GM23338 (cell line): ENCODE results near the gene KSR2. TPM values are rescaled to one million over a fixed set of nuclear protein-coding genes. Genes with fewer than 3 reads are reported as not detected.

ENCODE experiments used
- ATAC-seq: fragments of 200-7000 bp; cut with Tn5 transposase; 3 replicates; pipeline ENCODE4 v1.9.1; 2020
- DNase-seq: peaks from one replicate; pipeline ENCODE4 v3.0.0-alpha.2; 2015; ENCODE audit warnings: low spot score
- H2AFZ ChIP-seq: fragments of 200-600 bp; sonication (generic); 2 replicates; pipeline ENCODE4 v1.8.0; 2016; ENCODE audit warnings: antibody characterized with exemption, mild to moderate bottlenecking, moderate library complexity
- H3F3A ChIP-seq: fragments of 200-600 bp; sonication (generic); replicated peaks from 2 replicates; pipeline ENCODE4 v1.8.0; 2017; ENCODE audit warnings: antibody characterized with exemption, mixed run types, low read depth
- H3K27ac ChIP-seq: fragments of 200-600 bp; sonication (generic); 2 replicates; pipeline ENCODE4 v1.6.1; 2016; ENCODE audit warnings: low read depth
- H3K27me3 ChIP-seq: fragments of 200-600 bp; sonication (generic); 2 replicates; pipeline ENCODE4 v1.8.0; 2016; ENCODE audit warnings: mild to moderate bottlenecking, mixed run types, moderate library complexity; ENCODE audit not compliant: insufficient read depth
- H3K36me3 ChIP-seq: fragments of 200-600 bp; sonication (generic); 2 replicates; pipeline ENCODE4 v1.8.0; 2016; ENCODE audit warnings: mild to moderate bottlenecking; ENCODE audit not compliant: insufficient read depth
- H3K4me1 ChIP-seq: fragments of 200-600 bp; sonication (generic); 2 replicates; pipeline ENCODE4 v1.8.0; 2016; ENCODE audit warnings: mild to moderate bottlenecking, moderate library complexity; ENCODE audit not compliant: insufficient read depth
- H3K4me2 ChIP-seq: fragments of 200-600 bp; sonication (generic); 2 replicates; pipeline ENCODE4 v1.7.1; 2017; ENCODE audit warnings: mixed run types
- H3K4me3 ChIP-seq: fragments of 200-600 bp; sonication (generic); 2 replicates; pipeline ENCODE4 v1.6.1; 2016; ENCODE audit warnings: mixed run types
- H3K79me2 ChIP-seq: fragments of 200-600 bp; sonication (generic); replicated peaks from 2 replicates; pipeline ENCODE4 v1.8.0; 2017; ENCODE audit warnings: mild to moderate bottlenecking; ENCODE audit not compliant: insufficient read depth
- H3K9me2 ChIP-seq: fragments of 200-600 bp; sonication (generic); 2 replicates; pipeline ENCODE4 v1.8.0; 2017; ENCODE audit not compliant: insufficient read depth
- H4K20me1 ChIP-seq: fragments of 200-600 bp; sonication (generic); replicated peaks from 2 replicates; pipeline ENCODE4 v1.8.0; 2017; ENCODE audit warnings: mild to moderate bottlenecking; ENCODE audit not compliant: insufficient read depth
- H3K27ac Mint-ChIP-seq: 2 replicates; pipeline ENCODE4 v1.8.0; 2020; ENCODE audit warnings: inconsistent platforms, mild to moderate bottlenecking, moderate library complexity, mixed read lengths
- H3K27me3 Mint-ChIP-seq: 3 replicates; pipeline ENCODE4 v1.8.0; 2022; ENCODE audit warnings: low read depth, mild to moderate bottlenecking, moderate library complexity, mixed read lengths, inconsistent platforms; ENCODE audit not compliant: insufficient read depth, poor library complexity
- H3K36me3 Mint-ChIP-seq: 3 replicates; pipeline ENCODE4 v1.8.0; 2021; ENCODE audit warnings: low read depth, mild to moderate bottlenecking, inconsistent platforms, moderate library complexity, mixed read lengths
- H3K4me1 Mint-ChIP-seq: 3 replicates; pipeline ENCODE4 v1.8.0; 2020; ENCODE audit warnings: mild to moderate bottlenecking, inconsistent platforms, mixed read lengths
- H3K4me3 Mint-ChIP-seq: 3 replicates; pipeline ENCODE4 v1.8.0; 2021; ENCODE audit warnings: moderate library complexity, mild to moderate bottlenecking, inconsistent platforms, mixed read lengths
- H3K9me3 Mint-ChIP-seq: 3 replicates; pipeline ENCODE4 v1.8.0; 2020; ENCODE audit warnings: moderate library complexity, mild to moderate bottlenecking, inconsistent platforms, mixed read lengths
- EZH2 ChIP-seq: fragments of 200-600 bp; sonication (generic); IDR thresholded peaks from one replicate; pipeline ENCODE4 v1.8.0; 2017; ENCODE audit warnings: antibody characterized with exemption, mild to moderate bottlenecking, low read depth; ENCODE audit not compliant: unreplicated experiment
- EZH2phosphoT487 ChIP-seq: fragments of 200-600 bp; sonication (generic); IDR thresholded peaks from one replicate; pipeline ENCODE4 v1.8.1; 2018; ENCODE audit warnings: antibody characterized with exemption; ENCODE audit not compliant: unreplicated experiment
- JUNB ChIP-seq: IDR thresholded peaks from one replicate; pipeline ENCODE4 v1.6.1; 2016; ENCODE audit warnings: antibody characterized with exemption; ENCODE audit not compliant: unreplicated experiment
- NANOG ChIP-seq: IDR thresholded peaks from 2 replicates; pipeline ENCODE4 v1.6.1; 2016; ENCODE audit warnings: antibody characterized with exemption, borderline replicate concordance
- STAT1 ChIP-seq: IDR thresholded peaks from one replicate; pipeline ENCODE4 v1.6.1; 2016; ENCODE audit warnings: antibody characterized with exemption; ENCODE audit not compliant: unreplicated experiment
- ZNF331 ChIP-seq: fragments of 250-450 bp; sonication (Bioruptor Pico); IDR thresholded peaks from 2 replicates; pipeline ENCODE4 v1.5.0; 2020; ENCODE audit warnings: low read depth, mild to moderate bottlenecking, moderate library complexity
- polyA plus RNA-seq: library from polyadenylated mRNA; unstranded; fragments of >200 nt; fragmentation: Nextera tagmentation; extraction: Ambion mirVana; gene quantifications from 2 replicates; pipeline ENCODE4 v1.2.1, GENCODE V29; 2016
- total RNA-seq: library from RNA; depleted of rRNA; stranded (reverse); fragments of >200 nt; shearing (Covaris generic); gene quantifications from 2 replicates; pipeline ENCODE4 v1.2.3, GENCODE V29; 2014
- TF ChIP-seq, protein P1 (sequence below), 2 experiments: fragments of 200-600 bp in 1 of 2; sonication (generic) in 1 of 2; conservative IDR thresholded peaks; 2 replicates each; pipeline versions ENCODE4 v1.5.1 to v1.6.1; 2016 to 2017; ENCODE audit warnings: antibody characterized with exemption in 2 of 2, low read depth in 2 of 2, mild to moderate bottlenecking in 2 of 2, moderate library complexity in 1 of 2
- TF ChIP-seq, protein P2 (sequence below): IDR thresholded peaks from one replicate; pipeline ENCODE4 v1.6.1; 2018; ENCODE audit warnings: antibody characterized with exemption; ENCODE audit not compliant: unreplicated experiment
- TF ChIP-seq, protein P3 (sequence below): fragments of 250-450 bp; sonication (Bioruptor Pico); IDR thresholded peaks from 2 replicates; pipeline ENCODE4 v1.5.0; 2020; ENCODE audit warnings: mild to moderate bottlenecking, moderate library complexity

The KSR2 gene
- total and polyA plus RNA-seq, 2 experiments from 2014 or later: 1.1 to 2.7 TPM

DNA sequence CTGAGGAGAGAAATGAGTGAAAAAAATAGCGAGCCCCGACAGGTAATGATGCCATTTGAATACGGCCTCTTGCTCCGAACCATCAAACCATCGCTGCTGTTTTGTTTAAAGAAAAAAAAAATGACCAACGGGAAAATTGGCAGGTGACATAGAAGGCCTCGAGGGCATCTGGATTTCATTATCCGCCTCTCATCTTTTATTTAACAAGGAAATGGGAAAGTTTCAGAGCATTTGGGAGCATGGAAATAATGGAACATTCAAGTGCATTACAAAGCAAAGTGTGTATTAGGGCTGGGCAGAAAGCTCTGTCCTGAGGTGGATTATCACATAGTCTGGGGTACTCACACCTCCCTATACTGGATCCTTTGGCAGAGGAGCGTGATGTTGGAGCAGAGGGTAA, 258.7 kb downstream of the KSR2 start (continued):
- TF ChIP-seq, protein P1, sequence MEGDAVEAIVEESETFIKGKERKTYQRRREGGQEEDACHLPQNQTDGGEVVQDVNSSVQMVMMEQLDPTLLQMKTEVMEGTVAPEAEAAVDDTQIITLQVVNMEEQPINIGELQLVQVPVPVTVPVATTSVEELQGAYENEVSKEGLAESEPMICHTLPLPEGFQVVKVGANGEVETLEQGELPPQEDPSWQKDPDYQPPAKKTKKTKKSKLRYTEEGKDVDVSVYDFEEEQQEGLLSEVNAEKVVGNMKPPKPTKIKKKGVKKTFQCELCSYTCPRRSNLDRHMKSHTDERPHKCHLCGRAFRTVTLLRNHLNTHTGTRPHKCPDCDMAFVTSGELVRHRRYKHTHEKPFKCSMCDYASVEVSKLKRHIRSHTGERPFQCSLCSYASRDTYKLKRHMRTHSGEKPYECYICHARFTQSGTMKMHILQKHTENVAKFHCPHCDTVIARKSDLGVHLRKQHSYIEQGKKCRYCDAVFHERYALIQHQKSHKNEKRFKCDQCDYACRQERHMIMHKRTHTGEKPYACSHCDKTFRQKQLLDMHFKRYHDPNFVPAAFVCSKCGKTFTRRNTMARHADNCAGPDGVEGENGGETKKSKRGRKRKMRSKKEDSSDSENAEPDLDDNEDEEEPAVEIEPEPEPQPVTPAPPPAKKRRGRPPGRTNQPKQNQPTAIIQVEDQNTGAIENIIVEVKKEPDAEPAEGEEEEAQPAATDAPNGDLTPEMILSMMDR (conservative IDR thresholded peaks at IDR 0.05; ENCODE audit: low read depth in 2 of 2): no peak
- TF ChIP-seq ZNF331 (CRISPR knock-in tag): no peak
- no peak for TF ChIP-seq NANOG
- TF ChIP-seq EZH2: no peak
- TF ChIP-seq, protein P2, sequence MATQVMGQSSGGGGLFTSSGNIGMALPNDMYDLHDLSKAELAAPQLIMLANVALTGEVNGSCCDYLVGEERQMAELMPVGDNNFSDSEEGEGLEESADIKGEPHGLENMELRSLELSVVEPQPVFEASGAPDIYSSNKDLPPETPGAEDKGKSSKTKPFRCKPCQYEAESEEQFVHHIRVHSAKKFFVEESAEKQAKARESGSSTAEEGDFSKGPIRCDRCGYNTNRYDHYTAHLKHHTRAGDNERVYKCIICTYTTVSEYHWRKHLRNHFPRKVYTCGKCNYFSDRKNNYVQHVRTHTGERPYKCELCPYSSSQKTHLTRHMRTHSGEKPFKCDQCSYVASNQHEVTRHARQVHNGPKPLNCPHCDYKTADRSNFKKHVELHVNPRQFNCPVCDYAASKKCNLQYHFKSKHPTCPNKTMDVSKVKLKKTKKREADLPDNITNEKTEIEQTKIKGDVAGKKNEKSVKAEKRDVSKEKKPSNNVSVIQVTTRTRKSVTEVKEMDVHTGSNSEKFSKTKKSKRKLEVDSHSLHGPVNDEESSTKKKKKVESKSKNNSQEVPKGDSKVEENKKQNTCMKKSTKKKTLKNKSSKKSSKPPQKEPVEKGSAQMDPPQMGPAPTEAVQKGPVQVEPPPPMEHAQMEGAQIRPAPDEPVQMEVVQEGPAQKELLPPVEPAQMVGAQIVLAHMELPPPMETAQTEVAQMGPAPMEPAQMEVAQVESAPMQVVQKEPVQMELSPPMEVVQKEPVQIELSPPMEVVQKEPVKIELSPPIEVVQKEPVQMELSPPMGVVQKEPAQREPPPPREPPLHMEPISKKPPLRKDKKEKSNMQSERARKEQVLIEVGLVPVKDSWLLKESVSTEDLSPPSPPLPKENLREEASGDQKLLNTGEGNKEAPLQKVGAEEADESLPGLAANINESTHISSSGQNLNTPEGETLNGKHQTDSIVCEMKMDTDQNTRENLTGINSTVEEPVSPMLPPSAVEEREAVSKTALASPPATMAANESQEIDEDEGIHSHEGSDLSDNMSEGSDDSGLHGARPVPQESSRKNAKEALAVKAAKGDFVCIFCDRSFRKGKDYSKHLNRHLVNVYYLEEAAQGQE: no peak
- no peak for TF ChIP-seq JUNB

DNA sequence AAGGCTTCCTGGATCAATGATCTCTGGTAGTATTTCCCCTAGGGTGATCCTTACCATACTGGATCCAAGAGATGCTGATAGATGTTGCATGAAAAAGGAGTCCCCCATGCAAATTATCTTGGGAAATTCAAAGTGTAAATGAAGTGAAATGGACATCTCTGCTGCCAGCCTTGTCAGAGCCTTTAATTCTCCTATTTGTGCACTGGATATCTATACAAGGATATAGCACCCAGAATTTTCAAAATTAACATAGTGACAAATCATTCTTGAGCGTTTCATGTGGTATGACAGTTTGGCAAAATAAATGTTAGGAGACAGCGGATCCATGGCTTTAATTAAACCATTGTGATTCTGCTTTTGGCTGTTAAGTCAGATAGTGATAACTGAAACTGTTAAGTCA, 260.9 kb downstream of the KSR2 start:
- no peak overlapping the region for H3K4me2 ChIP-seq
- Mint-ChIP-seq H3K4me1 (peaks cover 19% of the 10 kb centered on the region), H3K4me3 (no peak overlapping the region), H3K9me3 (no peaks in the 10 kb centered on the region), H3K36me3 (no peaks in the 10 kb centered on the region), H3K27ac (no peak overlapping the region), H3K27me3 (peaks cover 4% of the 10 kb centered on the region)
- no peak overlapping the region for H2AFZ ChIP-seq
- H3K27ac ChIP-seq: no peak overlapping the region
- peaks cover 16% of the 10 kb centered on the region; the same call in 1 of the 2 replicates for H3K4me1 ChIP-seq
- no peaks in the 10 kb centered on the region for H3K79me2 ChIP-seq
- no peak for DNase-seq
- no peaks in the 10 kb centered on the region for H3K9me2 ChIP-seq
- H3K27me3 ChIP-seq: no peaks in the 10 kb centered on the region
- no peak overlapping the region for H3K4me3 ChIP-seq
- H3K36me3 ChIP-seq: no peaks in the 10 kb centered on the region
- no peaks in the 10 kb centered on the region for H4K20me1 ChIP-seq
- TF ChIP-seq EZH2phosphoT487: no peak
- no peak for TF ChIP-seq STAT1
- no peaks in the 10 kb centered on the region for H3F3A ChIP-seq
- ATAC-seq: no peak

DNA sequence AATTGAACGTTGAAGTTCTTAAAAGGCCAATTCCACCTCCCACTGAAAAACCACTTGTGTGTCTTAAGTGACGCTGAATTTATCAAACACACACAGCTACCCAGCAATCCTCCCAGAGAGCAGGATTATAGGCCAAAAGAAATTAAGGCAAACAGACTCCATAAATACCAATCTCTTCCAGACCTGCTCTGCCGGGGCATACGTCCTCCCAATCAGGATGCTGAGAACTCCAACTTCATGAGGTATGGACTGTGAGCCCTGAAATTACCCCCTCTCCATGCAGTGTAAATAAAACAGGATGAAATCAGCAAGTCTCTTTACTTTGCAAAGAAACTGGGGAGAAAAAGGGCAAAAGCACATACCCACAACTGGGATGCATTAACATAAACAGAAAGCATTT, 265.2 kb downstream of the KSR2 start:
- Histone ChIP-seq H3K9me2 (no peaks in the 10 kb centered on the region), H3K79me2 (no peaks in the 10 kb centered on the region), H3K27me3 (no peaks in the 10 kb centered on the region), H3F3A (no peaks in the 10 kb centered on the region), H2AFZ (no peak overlapping the region; the same call in 1 of the 2 replicates), H3K36me3 (no peaks in the 10 kb centered on the region), H3K4me1 (peaks cover 16% of the 10 kb centered on the region; the same call in 1 of the 2 replicates), H4K20me1 (no peaks in the 10 kb centered on the region), H3K4me3 (no peak overlapping the region), H3K27ac (no peak overlapping the region; the same call in 1 of the 2 replicates), H3K4me2 (peak overlapping the region; percentile 57)
- H3K27me3 Mint-ChIP-seq: peaks cover 5% of the 10 kb centered on the region
- peak overlapping the region; percentile 3; the same call in 1 of the 2 replicates for H3K27ac Mint-ChIP-seq
- H3K9me3 Mint-ChIP-seq: no peaks in the 10 kb centered on the region
- H3K36me3 Mint-ChIP-seq: no peaks in the 10 kb centered on the region; the same call in 2 of the 3 replicates
- no peak overlapping the region for H3K4me3 Mint-ChIP-seq
- DNase-seq: no peak
- ATAC-seq: peak; percentile 61
- peaks cover 22% of the 10 kb centered on the region for H3K4me1 Mint-ChIP-seq
- TF ChIP-seq, protein P3, sequence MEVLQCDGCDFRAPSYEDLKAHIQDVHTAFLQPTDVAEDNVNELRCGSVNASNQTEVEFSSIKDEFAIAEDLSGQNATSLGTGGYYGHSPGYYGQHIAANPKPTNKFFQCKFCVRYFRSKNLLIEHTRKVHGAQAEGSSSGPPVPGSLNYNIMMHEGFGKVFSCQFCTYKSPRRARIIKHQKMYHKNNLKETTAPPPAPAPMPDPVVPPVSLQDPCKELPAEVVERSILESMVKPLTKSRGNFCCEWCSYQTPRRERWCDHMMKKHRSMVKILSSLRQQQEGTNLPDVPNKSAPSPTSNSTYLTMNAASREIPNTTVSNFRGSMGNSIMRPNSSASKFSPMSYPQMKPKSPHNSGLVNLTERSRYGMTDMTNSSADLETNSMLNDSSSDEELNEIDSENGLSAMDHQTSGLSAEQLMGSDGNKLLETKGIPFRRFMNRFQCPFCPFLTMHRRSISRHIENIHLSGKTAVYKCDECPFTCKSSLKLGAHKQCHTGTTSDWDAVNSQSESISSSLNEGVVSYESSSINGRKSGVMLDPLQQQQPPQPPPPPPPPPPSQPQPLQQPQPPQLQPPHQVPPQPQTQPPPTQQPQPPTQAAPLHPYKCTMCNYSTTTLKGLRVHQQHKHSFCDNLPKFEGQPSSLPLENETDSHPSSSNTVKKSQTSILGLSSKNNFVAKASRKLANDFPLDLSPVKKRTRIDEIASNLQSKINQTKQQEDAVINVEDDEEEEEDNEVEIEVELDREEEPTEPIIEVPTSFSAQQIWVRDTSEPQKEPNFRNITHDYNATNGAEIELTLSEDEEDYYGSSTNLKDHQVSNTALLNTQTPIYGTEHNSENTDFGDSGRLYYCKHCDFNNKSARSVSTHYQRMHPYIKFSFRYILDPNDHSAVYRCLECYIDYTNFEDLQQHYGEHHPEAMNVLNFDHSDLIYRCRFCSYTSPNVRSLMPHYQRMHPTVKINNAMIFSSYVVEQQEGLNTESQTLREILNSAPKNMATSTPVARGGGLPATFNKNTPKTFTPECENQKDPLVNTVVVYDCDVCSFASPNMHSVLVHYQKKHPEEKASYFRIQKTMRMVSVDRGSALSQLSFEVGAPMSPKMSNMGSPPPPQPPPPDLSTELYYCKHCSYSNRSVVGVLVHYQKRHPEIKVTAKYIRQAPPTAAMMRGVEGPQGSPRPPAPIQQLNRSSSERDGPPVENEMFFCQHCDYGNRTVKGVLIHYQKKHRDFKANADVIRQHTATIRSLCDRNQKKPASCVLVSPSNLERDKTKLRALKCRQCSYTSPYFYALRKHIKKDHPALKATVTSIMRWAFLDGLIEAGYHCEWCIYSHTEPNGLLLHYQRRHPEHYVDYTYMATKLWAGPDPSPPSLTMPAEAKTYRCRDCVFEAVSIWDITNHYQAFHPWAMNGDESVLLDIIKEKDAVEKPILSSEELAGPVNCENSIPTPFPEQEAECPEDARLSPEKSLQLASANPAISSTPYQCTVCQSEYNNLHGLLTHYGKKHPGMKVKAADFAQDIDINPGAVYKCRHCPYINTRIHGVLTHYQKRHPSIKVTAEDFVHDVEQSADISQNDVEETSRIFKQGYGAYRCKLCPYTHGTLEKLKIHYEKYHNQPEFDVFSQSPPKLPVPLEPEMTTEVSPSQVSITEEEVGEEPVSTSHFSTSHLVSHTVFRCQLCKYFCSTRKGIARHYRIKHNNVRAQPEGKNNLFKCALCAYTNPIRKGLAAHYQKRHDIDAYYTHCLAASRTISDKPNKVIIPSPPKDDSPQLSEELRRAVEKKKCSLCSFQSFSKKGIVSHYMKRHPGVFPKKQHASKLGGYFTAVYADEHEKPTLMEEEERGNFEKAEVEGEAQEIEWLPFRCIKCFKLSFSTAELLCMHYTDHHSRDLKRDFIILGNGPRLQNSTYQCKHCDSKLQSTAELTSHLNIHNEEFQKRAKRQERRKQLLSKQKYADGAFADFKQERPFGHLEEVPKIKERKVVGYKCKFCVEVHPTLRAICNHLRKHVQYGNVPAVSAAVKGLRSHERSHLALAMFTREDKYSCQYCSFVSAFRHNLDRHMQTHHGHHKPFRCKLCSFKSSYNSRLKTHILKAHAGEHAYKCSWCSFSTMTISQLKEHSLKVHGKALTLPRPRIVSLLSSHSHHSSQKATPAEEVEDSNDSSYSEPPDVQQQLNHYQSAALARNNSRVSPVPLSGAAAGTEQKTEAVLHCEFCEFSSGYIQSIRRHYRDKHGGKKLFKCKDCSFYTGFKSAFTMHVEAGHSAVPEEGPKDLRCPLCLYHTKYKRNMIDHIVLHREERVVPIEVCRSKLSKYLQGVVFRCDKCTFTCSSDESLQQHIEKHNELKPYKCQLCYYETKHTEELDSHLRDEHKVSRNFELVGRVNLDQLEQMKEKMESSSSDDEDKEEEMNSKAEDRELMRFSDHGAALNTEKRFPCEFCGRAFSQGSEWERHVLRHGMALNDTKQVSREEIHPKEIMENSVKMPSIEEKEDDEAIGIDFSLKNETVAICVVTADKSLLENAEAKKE (CRISPR knock-in tag): no peak
- no peak for TF ChIP-seq EZH2
- TF ChIP-seq ZNF331 (CRISPR knock-in tag): no peak
- no peak for TF ChIP-seq NANOG
- TF ChIP-seq STAT1: no peak
